Measurements from ENCODE around the gene IL12RB1.
"Not testable (repeated sequence)": the region's sequence is repeated elsewhere in the genome, so short reads cannot be mapped to it uniquely, and the experiment has no call there.

Gene IL12RB1

DNA sequence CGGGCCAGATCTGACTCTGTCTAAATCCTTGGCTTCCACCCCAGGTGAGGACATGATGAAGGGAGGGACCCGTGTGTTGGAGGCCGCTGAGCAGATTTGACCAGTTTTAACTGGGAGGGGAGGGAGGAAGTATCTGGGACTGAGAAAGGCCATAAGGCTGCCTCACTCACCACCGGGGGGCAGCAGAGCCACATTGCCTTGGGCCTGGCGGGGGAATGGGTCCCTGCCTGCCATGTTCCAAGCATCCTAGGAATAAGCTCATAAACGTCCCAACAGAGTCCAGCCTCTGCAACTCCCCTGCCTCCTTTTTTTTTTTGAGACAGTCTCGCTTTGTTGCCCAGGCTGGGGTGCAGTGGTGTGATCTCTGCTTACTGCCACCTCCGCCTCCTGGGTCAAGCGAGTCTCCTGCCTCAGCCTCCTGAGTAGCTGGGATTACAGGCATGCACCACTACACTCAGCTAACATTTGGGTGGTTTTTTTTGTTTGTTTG lies 26.3 kb upstream of the IL12RB1 start:
- peak; percentile 59 to 74 for DNase-seq (ENCODE audit: low read depth in 2 of 2)

DNA sequence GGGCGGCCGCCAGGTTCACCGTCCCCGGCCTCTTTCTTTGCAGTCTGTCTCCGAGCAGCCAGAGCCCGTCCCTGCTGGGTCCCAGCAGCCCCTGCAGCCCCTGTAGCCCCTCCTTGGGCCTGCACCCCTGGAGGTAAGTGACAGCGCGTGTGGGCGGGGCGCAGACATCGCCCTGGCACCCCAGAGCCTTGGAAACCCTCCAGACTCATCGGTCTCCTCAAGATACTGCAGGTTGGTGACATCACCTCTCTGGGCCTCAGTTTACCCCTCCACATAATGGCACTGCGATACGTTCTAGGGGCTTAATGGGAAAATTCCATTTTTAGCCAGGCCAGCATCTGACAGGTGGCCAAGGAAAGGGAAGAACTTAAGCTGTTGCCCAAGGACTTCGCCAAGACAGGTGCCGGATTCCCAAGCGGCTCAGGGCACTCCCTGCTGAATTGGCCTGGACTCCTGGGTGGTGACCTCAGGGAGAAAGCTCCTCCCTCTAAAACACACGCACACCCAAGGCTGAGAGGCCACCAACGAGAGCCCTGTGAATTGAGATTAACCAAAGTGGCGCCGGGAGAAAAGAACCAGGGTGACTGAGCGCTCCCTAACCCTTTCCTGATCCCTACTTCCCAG lies 24.0 kb upstream of the IL12RB1 start:
- no peak for DNase-seq (ENCODE audit: low read depth in 2 of 2)

DNA sequence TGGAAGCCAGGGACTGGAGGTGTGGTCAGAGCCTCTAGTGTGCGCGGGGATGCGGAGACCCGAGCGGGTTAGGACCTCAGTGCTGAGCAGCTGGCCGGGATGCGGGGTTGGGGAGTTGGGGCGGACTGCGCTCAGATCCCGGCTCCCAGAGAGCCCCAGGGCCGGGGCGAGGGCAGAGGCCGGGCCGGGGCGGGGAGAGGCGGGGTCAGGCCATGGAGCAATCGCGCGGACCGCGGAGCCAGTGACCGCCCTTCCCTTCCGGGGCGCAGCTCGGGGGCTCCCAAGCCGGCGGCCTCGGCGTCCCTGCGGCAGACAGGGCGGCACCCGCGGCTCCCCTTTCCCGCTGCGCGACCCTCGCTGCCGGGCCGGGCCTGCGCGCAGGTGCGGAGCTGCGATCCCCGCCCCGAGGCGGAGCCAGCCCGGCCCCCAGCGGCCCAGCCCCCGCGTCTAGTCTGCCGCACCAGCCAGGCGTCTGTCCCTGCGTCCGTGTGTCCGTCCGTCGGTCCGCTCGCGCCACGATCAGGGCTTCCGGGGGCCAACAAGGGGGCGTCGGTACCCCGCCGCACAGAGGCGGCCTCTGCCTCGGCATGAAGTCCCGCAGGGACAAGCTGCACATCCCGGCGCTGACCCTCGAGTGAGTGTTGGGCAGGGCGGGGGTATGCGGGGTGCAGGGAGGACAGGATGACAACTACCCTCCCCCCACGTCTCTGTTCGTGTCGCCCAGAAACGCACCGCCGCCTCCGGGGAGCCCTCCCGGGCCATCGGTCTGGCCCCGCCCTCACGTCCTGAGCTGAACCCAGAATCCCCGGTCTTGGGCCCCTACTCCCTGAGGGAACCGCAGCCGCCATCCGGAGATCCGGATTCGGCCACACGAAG lies 23.2 kb upstream of the IL12RB1 start:
- no peak for DNase-seq (ENCODE audit: low read depth in 2 of 2)

DNA sequence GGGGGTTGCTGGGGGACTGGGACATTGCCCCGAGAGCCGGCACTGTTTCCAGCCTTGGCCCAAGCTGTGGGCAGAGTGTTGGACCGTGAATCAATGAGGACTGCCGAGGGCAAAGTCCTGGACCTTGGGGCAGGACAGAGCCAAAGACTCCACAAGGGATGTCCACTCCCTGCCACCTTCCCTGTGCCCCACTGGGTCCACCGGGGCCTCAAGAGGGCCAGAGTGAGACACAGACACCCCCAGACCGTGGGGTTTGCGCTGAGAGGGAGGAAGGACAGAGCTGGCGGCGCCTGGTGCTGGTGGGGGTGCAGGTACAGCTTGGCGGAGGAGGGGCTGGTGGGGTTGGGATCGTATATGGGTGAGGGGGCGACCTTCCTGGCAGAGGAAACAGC lies 22.6 kb upstream of the IL12RB1 start:
- DNase-seq (ENCODE audit: low read depth in 2 of 2): no peak

DNA sequence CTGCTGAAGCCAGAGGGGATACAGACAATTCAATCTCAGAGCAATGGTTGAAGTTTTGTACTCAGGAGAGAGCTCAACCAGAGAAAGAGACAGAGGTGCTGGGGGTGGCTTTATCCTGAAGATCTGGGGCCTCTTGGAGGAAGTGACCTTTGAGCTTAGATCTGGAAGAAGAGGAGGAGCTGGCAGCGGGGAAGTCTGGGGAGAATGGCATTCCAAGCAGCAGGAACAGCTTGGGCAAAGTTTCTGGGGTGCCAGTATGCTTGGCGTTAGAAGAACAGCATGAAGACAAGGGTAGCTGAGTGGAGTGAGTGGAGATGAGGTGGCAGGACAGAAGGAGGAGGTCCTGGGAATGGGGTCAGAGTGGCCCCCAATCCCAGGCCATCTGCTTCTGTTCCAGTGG lies 22.2 kb upstream of the IL12RB1 start:
- no peak for DNase-seq (ENCODE audit: low read depth in 2 of 2)

DNA sequence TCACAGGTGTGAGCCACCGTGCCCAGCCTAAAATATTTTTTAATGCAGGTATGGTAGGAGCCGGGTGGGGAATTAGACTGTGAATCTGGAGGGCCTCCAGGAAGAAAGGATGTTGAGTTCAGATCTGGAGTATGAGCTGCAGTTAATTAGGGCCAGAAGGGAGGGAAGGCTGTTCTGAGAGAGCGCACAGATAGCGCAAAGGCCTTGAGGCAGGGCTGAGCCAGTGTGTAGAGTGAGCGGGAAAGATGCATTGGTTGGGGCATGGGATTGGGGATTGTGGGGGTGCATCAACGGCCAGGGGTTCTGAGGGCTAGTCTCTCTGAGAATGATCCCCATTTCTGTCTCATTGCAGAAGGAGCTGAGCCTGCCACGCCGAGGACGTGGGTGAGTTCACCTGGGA lies 20.5 kb upstream of the IL12RB1 start:
- DNase-seq (ENCODE audit: low read depth in 2 of 2): no peak

DNA sequence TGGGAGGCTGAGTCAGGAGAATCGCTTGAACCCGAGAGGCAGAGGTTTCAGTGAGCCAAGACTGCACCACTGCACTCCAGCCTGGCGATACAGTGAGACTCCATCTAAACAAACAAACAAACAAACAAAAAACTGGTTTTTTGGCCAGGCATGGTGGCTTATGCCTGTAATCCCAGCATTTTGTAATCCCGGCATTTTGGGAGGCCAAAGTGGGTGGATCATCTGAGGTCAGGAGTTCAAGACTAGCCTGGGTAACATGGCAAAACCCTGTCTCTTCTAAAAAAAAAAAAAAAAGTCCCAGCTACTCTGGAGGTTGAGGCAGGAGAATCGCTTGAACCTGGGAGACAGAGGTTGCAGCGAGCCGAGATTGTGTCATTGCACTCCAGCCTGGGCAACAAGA lies 18.5 kb upstream of the IL12RB1 start:
- DNase-seq (ENCODE audit: low read depth in 2 of 2): not testable (repeated sequence)

DNA sequence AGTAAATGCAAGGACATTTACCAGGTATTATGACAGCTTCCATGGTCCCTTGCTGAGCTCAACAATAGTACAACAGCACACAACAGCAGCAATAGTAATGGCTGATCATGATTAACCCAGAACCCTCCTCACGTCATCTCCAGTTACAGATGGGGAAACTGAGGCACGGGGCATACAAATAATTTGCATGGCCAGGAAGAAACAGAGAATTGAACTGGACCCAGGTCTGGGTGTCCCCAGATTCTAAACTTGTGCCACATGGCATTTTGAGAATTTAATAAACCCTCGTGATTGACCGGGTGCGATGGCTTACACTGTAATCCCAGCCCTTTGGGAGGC lies 18.0 kb upstream of the IL12RB1 start:
- DNase-seq (ENCODE audit: low read depth in 2 of 2): no peak

DNA sequence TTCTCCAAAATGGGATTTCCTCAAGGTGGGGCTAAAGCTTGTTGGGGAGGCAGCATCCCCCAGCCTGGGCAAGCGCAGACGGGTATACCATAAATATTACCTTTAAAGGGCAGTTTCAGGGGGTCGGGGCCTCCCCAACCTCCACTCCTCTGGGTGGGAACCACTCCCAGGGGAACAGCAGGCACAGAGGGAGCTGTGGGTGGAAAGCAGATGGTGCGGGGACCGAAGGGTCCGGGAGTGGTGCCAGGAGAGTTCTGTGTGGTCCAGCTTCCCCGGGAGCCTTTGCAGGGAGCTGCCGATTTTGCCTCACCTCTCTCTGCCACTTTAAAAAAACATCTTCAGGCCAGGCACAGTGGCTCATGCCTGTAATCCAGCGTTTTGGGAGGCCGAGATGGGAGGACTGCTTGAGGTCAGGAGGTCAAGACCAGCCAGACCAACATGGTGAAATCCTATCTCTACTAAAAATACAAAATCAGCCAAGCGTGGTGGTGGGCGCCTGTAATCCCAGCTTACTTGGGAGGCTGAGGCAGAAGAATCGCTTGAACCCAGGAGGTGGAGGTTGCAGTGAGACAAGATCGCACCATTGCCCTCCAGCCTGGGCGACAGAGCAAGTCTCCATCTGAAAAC lies 16.3 kb upstream of the IL12RB1 start:
- DNase-seq (ENCODE audit: low read depth in 2 of 2): no peak

DNA sequence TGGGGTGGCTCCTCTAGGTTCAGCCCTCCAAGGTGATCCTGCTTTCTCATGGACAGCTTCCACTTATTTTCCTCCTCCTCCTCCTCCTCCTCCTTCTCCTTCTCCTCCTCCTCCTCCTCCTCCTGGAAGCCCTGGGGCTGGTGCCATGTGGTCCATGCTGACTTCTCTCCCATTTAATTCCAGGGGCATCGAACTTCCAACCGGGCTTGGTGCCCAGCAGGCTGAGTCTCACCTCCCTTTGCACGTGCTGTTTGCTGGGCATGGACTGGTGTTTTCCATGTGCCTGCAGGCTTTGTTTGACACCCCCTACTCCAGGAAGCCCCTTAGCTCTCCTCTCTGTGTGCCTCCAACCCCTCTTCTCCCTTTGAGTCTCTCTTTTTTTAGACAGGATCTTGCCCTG lies 14.5 kb upstream of the IL12RB1 start:
- DNase-seq (ENCODE audit: low read depth in 2 of 2): no peak

DNA sequence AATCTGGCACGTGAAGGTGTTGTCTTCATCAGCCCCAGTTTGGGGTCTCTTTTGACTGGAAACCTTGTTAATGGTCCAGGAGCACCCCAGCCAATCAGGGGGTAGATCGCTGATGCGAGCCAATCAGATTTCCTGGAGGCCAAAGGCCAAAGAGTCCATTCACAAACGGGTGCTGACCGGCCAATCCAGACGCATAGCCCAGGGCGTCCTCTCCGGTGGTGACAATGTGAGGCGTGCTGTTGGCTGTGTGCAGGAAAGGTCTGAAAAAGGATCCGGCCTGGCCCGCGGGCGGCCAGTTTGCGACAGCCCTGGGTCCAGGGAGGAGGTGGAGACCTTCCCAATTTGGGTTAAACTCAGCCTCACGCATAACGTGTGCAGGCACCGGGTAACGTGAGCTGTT lies 14.0 kb upstream of the IL12RB1 start:
- no peak for DNase-seq (ENCODE audit: low read depth in 2 of 2)

DNA sequence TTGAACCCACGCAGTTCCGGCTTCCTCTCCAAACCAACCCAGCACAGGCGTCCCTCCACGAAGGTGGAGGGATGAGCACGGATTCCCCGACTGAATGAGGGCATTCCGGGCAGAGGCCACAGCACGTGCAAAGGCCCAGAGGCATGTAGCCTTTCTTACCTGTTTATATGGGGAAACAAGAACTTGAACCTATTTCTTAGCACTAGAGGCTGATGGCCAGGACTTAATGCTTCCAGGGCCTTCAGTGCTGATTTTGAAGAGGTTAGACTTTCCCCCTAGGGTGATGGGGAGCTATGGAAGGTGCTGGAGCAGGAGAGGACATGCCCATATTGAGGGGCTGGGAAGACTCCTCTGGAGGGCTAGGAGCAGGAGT lies 12.9 kb upstream of the IL12RB1 start:
- no peak for DNase-seq (ENCODE audit: low read depth in 2 of 2)

DNA sequence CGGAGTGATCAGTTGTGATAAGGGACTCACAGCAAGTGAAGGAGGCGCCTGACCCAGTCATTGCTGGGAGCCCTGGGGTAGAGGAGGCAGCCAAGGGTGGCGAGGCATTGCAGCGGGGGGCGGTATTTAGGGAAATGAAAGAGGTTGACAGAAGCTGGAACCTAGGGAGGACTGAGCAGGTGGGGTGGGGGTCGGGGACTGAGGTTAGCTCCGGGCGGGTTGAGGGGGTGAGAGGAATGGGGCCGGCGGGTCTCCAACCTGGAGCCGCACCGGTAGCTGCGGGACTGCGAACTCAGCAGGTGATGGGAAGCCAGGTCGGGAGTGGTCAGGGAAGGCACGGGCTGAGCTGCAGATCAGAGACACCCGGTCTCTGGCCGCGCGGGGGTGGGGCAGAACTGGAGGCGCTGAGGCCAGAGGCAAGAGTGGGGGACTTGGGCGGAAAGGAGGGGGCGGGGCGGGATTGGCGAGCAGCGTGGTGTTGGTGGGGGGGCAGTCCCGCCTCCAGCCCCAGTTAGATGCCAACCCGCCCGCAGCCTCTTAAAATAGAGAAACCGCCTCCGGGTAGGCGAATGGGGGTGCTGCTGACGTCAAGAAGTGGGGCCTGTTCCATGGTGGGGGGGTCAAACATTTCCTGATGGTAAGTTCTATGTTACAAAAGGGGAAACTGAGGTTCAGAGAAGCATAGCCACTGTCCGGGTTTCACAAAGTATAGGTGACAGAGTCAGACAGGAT lies 12.3 kb upstream of the IL12RB1 start:
- no peak for DNase-seq (ENCODE audit: low read depth in 2 of 2)

DNA sequence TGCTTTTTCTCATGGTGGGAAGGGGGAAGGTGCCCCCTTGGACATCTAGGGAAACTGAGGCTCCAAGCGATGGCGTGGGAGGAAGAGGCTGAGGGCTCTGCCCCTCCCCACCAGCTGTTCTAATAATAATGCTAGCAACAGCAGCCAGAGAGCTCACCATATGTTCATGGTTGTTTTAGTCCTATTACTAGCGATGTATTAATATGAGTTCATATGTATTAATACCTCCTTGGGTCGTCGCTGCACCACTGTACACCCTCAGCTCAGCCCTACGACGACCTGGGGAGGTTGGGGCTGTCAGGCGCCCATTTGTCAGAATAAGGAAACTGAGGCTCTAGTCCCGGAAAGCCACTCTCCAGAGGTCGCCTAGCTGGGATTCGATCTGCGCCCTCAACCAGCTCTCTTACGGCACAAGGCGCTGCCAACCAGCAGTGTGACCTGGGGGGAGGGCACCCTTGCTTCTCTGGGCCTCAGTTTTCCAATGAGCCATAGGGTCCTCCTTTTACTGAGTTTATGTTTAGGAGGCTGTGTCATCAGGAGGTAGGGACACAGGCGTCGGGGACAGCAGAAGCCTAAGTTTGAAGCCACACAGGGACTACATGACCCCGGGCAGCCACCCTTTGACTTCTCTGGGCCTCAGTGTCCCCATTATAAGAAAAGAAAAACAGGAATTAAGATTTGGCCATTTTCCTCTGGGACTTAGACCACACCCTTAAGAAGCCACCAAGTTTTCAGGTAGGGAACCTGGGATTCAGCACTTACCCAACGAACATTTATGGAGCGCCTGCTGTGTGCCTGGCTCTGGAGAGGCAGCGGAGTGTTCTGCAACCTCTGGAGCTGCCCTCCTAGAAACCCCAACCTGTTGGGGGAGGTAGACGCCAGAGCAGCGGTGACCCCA lies 11.5 kb upstream of the IL12RB1 start:
- no peak for DNase-seq (ENCODE audit: low read depth in 2 of 2)

DNA sequence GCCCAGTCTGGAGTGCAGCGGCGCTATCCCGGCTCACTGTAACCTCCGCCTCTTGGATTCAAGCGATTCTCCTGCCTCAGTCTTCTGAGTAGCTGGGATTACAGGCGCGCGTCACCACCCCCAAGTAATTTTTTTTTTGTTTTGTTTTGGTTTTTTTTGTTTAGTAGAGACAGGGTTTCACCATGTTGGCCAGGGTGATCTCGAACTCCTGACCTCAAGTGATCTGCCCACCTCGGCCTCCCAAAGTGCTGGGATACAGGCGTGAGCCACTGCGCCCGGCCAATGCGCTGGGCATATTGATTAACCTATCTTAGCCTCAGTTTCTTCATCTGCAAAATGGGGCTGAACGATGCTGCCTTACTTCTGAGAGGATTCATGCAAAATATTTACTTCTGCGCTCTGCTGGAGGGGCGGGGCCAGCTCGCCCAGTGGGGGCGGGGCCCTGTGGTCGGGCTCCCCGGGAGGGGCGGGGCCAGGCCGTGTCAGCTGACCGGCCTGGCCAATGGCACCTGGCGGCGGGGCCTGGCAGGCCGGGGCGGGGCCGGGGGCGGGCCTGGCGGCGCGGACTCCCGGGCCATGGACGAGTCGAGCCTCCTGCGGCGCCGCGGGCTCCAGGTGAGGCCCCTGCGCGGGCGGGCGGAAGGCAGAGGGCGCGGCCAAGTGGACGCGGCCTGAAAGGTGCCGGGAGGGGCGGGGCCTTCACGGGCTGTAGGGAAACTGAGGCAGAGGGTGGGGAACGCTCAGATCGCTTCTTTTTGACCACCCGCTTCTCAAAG lies 10.7 kb upstream of the IL12RB1 start, which contains the start of gene MAST3:
MAST3 (plus strand) TSS at position 562 of the 776 bp plus-strand sequence; CDS start at position 577, 15 bp downstream.
- peak; percentile 83 to 90 for DNase-seq (ENCODE audit: low read depth in 2 of 2)

DNA sequence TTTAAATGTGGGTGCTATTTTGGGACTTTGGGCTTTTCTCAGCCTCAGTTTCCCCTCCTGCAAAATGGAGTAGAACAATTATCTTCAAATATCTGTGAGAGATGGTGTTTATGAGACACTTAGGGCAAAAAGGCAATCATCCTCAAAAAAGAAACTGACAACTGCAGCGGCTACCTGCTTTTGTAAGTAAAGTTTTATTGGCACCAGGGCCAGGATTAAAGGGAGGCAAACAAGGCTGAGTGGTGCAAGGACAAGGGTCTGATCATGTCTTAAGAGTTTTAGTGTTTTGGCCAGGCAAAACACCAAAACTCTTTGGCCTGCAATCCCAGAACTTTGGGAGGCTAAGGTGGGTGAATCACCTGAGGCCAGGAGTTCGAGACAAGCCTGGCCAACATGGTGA lies 9.5 kb upstream of the IL12RB1 start:
- DNase-seq (ENCODE audit: low read depth in 2 of 2): no peak

DNA sequence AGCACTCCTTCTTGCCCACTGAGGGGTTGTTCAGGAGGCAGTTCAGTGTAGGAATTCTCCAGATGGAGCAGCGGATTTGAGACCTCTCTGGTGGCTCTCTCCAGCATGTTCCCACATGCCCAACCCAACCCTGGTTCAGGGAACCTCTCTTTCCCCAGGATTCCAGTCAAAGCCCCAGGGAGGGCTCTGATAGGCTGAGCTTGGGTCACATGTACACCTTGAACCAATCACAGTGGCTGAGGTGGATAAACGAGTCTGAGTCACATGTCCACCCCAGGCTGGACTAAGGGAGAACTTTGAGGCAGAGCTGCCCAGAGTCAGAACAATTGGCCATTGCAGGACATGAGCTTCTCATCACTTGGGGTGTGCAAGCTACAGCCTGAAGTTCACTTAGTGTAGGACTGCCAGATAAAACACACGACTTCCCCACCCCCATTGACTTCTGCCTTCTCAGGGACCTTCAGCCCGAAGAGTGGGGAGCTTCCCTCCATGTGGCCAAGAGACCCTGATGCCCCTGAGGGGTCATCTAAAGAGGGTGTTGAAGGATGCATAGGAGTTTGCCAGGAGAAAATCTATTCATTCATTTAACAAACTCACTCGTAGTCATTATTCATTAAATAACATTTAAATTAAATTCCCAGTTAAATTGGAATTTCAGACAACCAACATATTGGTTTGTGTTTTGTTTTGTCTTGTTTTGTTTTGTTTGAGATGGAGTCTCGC lies 6.9 kb upstream of the IL12RB1 start:
- no peak for DNase-seq (ENCODE audit: low read depth in 2 of 2)

DNA sequence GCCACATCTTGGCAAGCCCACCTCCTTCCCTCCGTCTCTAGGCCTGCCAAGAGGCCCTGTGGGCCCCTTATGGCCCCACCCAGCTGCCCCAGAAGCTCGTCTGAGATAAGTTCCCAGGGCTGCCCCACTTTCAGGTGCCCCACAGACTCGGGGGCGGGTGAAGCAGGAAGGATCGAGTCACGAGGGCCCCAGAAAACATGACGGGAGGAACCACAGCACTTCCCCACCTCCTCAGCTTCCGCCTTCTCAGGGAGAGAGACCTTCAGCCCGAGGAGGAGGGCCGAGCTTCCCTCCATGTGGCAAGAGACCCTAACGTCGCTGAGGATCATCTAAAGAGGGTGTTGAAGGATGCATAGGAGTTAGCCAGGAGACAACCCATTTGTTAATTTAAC lies 4.5 kb upstream of the IL12RB1 start:
- DNase-seq (ENCODE audit: low read depth in 2 of 2): peak; percentile 58 to 60

DNA sequence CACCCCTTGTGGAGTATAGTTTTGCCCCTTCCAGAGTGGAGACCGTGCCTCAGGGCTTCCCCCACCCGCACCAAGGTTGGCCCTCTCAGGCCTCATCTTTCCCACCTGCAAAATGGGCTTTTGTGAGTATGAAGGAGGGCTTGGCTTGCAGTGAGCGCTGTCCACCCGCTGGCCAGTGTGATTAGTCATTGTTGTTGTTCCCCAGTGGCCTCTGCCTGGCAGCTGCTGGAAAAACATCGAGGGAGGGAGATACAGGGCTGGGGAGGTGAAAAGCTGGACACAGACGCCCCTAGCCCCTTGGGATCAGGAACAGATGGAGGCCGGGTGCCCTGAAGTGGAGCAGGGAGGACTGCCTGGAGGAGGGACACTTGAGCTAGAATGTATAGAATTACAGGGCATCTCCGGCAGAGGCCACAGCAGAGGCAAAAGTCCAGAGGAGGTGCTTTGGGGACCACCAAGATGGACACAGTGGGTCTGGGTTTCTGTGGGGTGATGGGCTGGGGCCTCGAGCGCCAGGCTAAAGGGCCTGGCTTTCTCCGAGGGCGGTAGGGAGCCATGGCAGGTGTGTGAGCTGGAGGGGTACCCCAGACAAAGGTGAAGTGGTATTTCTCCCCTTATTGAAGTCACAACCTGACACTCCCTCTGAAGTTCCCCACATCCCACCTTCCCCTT lies 3.9 kb upstream of the IL12RB1 start:
- no peak for DNase-seq (ENCODE audit: low read depth in 2 of 2)

All from stimulated activated CD4-positive, alpha-beta T cell treated with anti-CD3 and anti-CD28 coated beads, Interleukin-1b, Interleukin-23, amount 100 ng/mL, for 1 hour (primary cell).